ENCODE data around the gene ABCC8.

Gene ABCC8

GRCh38 chr11:17476317-17477083, at the start of gene ABCC8:
Gene ABCC8 (minus strand): TSS chr11:17476845. CDS start chr11:17476776, 69 bp downstream.
- no peak for DNase-seq

GRCh38 chr11:17526326-17526725, 49.7 kb upstream of the ABCC8 start:
- no peak for DNase-seq

GRCh38 chr11:17525570-17525969, 48.9 kb upstream of the ABCC8 start:
- DNase-seq = no peak

DNA sequence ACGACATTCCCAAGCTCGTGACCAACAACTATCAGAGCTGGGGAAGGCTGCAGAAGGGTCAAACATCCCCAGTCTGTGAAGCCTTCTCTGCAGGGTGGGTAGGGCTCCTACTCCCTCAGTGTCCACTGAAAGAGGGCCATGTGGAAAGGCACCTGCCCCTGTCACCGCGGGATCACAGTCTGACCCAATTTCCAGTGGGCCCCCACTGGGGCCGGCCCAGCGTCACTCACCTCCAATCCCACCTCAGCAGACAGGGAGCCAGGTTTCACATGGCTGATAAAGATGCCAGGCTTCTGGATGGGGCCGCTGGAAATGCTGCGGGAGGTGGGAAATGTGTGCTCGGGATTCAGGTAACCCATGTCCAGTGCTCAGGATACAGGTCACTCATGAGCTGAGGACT, 47.6 kb upstream of the ABCC8 start:
- no peak for DNase-seq

GRCh38 chr11:17522655-17523054, 46.0 kb upstream of the ABCC8 start:
- DNase-seq = no peak

GRCh38 chr11:17521106-17521900, 44.7 kb upstream of the ABCC8 start:
- DNase-seq = no peak

GRCh38 chr11:17519061-17519885, 42.6 kb upstream of the ABCC8 start:
- DNase-seq = no peak

DNA sequence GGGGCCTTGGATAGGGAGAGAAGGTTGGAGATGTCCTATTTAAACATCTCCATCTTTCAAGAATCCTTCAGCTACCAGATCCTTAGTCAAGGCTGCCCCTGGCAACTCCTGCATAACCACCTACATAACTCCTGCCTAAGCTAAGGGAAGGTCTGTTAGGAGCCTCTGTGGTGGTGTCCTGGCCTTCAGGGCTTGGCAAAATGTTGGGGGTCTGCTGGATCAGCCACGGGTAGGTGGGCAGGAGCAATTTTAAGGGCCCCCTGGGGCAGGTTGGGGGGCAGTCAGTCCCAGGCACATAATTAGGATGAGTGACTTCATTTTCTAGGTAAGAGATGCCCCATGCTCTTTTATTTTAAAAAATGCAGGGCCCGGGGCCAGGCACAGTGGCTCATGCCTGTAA, 41.7 kb upstream of the ABCC8 start:
- no peak for DNase-seq

DNA sequence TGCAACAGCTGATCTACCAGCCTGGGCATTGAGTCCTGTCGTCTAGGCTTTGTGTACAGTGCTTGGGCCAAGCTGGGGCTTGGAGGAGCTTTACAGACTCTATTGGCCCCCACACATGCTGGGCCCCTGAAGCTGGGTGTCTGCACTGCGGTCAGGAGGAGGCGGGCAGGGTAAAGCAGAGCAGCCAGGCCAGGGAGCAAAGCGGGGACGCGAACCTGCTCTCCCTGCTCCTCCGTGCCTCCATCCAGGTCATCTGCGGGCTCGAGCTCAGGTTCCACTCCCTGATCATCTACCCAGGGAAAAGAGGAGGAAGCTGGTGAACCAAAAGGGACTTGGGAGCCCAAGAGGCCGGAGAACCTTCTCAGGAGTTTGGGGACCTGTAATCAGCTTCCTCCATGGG, 40.5 kb upstream of the ABCC8 start:
- no peak for DNase-seq

DNA sequence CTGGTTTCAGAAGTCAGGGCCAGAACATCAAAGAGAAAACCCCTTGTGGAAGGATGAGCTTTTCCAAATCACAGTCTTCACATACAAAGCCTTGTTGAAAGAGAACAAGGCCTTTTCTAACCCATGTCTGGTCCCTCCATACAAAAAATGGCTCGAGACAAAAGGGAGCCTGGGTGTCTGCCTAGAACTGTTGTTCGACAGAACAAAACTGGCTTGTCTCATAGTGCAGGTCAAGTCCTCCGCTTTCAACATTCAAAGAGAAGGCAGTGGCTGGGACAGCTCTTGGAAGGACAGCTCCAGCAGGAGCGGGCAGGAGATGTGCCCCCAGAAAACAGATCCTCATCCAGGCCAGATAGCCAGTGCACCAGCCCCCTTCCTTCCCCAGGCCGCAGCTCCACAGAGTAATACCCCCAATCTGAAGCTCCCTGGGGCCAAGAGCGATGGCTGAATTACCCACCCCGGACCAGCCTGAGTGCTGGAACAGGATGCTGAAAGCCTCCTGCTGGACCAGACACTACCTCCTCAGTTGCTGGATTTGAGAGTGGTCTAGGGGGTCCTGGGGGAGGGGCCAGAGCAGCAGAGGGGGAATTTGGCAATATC, 40.0 kb upstream of the ABCC8 start:
- no peak for DNase-seq

DNA sequence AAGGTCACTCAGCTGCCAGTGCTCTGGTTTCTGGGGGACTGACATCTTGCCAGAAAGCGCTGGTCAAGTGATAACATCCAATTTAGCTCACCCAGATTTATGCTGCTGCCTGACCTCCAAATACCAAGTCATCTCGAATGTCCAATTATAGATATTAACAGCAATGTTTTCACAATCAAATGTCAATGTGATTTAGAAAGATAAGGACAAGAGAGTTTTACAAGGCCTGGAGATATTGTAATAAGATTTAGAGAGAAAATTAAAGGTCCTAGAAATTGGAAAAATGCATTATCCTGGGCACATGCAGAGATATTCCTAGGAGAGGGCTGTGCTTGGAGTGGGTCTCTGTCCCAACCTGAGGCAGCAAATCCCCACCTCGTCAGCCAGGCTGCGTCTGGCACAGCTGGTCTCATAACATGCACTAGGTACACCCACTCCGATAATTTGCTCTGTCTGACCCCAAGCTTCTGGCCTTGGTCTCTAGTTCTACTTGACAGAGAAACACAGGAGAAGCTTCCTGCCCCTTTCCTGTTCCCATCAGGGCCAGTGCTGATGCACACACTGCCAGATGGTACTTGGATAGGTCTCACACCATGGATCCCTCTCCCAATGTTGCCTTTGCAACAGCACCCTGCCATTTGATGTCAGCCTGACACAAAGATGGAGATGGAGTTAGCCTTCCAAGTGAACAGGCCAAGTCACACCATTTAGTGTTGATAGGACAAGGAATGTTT, 39.0 kb upstream of the ABCC8 start:
- DNase-seq = no peak

GRCh38 chr11:17514476-17514875, 37.8 kb upstream of the ABCC8 start:
- no peak for DNase-seq

- no peak for DNase-seq
Observed at GRCh38 chr11:17513853-17514252, 37.2 kb upstream of the ABCC8 start.

- no peak for DNase-seq
Observed at GRCh38 chr11:17512101-17512500, 35.5 kb upstream of the ABCC8 start.

DNA sequence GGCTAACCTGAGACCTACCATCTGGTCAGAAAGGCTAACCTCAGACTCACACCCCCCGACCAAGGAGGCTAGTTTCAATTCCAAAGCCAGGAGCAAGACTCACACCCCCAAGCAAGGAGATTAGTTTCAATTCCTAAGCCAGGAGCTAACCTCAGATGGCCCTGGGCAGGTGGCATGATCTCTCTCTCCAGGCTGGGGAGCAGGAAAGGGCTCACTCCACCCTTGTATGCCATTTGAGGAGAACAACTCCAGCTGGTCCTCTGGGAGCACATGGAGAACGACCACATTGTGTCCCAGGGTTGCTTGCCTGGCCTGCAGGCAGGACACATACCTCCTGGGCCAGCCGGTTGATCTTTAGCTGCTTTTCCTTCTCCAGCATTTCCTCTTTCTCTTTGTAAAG, 34.9 kb upstream of the ABCC8 start:
- no peak for DNase-seq

GRCh38 chr11:17510507-17511206, 34.0 kb upstream of the ABCC8 start:
- DNase-seq = no peak

GRCh38 chr11:17508791-17509190, 32.1 kb upstream of the ABCC8 start:
- no peak for DNase-seq

DNA sequence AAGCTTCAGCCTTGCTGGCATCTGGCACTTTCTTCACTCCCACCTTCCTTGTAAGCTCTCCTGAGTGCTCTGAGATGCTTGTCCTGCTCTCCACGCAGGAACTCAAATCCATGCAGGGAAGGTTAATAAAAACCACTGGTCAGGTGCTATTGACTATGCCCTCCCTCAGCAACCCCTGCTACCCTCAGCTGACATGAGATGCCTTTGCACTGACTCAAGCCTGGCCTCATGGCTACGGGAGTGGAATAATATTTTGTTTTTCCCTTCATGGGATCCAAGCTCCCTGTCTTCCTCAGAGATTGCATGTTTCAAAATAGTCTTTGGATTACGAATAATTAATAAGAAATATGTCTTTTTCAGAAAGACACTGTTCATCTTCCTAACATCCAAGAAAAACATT, 31.7 kb upstream of the ABCC8 start:
- DNase-seq = no peak

DNA sequence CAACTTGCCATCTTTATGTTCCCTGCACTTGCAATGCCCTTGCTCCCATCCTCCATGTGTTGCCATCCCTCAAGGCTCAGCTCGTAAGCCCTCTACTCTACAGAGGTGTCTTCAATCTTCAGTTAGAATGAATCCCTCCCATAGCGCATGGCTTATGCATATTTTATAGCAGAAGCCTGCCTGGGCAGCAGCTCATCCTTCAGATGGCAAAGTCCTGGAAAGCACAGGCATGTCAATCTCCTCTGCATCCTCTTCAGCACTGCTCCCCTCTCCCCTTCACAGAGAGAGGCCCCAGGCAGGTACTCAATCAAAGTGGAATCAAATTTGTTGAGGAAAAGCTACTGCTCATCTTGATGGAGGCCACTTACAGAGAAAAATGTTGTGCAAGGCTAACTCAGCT, 31.1 kb upstream of the ABCC8 start:
- no peak for DNase-seq

DNA sequence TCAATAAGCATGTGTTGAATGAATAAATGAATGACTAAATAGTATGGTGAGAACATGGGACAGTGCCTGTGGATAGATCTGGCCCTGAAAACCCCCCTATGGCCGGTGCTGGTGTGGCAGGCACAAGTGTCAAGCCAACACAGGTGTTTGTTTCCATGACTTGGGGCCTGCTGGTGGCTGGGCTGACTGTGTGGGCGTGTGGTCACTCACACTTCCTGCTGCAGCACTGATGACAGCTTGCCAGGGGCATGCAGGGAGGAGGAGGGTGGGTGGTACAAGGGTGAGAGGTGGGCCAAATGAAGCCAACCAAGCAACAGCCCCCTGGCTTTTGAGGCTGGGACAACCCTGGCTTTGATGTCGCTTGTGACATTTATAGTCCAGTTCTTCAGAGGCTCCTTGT, 30.3 kb upstream of the ABCC8 start:
- DNase-seq = no peak

DNA sequence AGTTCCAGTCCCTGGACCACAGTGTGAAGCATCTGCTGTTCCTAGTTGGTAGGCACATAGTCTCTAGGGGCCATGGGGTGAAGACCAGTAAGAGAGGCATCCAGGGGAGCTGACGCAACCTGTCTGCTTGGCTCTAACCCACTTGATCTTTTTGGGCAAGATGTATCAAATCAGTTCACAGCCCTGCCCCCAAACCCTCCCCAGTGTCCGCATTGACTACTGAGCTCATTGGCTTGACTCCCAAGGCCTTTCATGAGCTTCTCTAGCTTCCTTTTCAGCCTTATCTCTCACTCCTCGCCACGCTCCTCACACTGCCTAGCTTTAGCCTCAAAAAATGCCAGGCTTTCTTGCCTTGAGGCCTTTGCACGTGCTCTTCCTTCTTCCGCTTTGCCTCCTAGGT, 29.7 kb upstream of the ABCC8 start:
- DNase-seq = no peak

DNA sequence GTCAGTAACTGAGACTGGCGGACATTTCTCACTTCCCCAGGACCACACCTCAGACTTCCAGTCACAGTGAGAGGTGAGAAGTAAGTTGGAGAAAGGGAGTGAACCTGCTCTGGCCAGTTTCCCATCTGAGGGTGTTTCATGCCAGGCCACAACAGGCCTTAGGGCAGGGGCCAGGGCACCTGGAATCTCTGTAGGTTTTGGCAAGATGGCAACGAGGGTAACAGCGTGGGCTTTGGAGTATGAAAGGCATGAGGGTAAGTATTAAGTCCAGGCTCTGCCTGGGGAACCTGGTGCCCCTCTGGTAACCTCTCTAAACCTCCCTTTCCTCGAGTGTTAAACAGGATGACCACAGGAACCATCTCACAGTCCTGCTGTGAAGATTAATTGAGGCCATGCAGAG, 28.5 kb upstream of the ABCC8 start:
- no peak for DNase-seq
